NCI-H446 treated with DMSO at 0.1 percent for 48 hours (cell line): ENCODE results near the gene KL.

Experiments
- DNase-seq: peaks from one replicate; lab custom pipeline; 2025; lab: John Stamatoyannopoulos, UW

The KL gene

DNA sequence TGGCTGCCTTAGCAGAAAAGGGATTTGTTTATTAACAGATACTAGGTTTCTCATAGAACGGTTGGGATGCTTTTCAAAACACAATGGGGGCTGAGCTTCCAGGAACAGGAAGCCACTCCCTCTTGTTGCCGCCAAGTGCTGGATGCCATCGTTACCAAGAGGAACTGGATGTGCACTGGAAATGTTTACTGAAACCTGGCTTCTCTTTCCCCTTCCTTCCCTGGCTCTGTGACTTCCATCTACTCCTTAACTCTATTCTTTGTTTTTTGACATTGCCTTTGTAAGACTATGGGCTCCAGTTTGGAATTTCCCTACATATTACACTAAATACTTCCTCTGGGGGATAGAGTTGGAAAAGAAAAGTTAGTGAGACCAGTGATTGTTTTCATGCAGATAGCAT is 11.7 kb upstream of the KL start:
- no peak for DNase-seq

DNA sequence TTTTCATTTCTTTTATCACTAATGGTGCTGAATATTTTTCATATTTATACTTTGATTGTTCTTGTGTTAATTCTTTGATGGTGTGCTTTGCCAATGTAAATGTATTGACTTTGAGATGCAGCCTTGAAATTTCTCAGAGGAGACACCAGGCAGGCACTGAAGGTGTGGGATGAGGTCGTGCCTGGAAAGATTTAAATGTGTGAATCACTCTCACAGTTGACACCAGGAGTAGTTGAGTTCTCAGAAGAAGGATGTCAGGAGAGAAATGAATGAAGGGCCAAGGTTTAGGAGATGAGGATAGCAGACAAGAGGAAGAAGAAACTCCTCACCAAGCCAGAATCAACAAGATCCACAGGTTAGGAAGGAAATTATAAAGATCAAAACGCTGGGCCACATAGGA is 10.1 kb upstream of the KL start:
- no peak for DNase-seq

DNA sequence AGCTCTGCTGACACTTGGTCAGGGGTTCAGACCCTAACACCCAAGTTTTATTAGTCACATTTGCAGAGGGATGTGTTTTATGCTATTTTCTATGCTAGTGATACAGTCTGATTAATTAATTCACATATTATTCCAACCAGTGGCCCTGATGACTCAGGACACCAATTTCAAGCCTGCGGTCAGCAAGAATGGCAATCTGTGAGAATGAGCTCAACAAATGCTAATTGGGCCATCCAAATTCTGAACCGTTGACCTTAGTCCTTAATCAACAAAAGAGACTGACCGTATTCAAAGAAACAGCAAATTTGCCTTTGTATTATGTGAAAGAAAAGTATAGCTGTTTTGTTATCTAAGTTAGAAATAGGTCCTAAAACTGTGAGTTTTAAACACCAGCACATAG is 9.6 kb upstream of the KL start:
- DNase-seq = no peak

DNA sequence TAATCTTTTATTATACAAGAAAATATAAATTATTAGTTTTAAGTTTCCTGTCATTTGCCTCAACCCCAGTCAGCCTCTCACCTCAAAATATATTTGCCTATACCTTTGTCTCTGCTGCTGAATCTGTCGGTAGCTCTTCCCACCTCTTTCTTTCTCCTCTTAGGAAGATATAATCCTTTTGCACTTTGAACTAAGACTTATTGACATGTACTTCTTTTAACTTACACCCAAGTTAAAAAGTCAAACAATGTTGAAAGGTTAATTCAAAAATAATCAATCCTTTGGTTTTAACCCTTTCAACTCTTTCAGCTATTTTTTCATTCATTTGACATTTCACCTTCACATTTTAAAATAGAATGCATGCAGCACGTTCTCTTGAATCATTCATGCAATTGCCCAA is 9.0 kb upstream of the KL start:
- no peak for DNase-seq

DNA sequence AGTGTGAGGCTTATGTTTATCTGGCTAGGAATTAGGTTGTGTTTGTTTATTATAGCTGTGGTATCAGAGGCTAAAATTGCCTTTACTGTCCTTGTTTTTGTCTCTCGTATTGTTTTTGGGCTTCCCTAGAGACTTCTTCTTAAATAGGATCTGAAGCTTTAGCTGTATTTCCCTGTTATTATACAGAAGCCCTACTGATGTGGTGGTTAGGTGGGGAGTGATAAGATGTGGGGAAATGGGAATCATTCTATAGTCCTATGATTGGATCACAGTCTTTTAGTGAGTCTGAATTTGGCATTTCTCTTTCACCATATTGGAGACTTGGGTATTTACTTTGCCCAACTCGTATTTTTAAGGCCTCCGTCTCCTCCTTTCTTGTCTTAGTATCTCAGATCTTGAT is 8.3 kb upstream of the KL start:
- DNase-seq = no peak

DNA sequence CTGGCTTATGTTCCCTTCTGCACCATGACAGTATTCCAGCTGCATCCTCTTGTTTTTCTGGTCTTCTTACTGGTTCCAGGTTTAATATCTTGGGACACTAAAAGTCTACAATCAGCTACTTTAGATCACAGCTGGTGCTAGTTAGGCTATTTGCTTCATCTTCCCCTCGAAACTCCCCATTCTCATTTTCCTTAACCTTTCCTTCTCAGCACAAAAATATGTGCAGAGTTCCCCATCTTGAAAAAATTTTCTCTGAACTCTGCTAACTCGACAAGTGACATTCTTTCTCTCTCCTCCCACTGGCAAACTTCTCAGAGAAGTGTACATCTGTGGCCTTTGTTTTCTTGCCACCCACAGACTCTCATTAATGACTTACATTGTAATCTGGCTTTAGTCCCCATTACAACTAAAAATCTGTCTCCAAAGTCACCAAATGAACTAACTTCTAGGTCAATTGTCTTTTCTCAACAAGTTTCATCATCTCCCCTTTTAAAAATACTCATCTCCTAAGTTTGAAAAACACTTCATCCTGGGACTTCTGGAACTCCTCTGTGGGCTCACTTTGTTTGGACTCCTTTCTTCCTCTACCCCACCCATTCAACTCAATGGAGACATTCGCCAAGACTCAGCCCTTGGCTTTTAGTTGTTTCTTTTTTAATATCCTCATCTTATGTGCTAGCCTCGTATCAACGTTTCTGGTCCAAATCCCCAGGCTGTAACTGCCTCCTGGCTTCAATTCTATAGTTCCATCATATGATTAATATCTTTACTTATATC is 7.1 kb upstream of the KL start:
- no peak for DNase-seq

DNA sequence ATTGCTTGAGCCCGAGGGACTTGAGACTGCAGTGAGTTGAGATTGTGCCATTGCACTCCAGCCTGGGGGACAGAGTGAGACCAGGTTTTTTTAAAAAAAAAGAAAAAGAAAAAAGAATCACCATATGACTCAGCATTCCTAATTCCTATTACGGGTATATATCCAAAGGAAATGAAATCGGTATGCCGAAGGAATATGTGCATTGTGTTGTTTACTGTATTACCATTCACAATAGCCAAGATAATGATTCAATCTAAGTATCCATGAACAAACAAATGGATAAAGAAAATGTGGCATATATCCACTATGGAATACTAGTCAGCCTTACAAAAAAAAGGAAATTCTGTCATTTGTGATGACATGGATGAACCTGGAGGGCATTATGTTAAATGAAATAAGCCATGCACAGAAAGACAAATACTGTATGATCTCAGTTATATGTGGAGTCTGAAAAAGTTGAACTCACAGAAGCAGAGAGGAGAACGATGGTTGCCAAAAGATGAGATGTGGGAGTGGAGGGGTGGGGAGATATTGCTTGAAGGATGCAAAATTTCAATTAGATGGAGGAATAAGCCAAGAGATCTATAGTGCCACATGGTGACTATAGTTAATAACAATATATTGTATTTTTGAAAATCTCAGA is 4.3 kb upstream of the KL start:
- DNase-seq = no peak

DNA sequence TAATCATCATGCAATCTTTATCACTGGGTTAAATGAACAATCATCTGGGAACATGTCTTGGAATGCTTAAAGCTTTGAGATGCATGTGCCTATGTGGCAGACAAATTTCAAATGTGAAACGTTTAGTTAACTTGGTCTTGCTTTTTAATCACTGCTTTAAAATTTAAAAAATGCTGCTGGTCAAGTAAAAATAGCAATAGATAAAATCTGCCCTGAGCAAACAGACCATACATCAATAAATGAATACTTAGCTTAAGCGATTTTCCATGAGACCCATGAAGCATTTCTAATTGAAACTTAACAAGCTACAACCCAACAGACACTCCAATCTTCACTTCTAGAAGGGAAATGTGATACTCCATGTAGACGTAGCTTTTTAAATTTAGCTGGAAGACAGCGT is 1.9 kb upstream of the KL start:
- DNase-seq = no peak

DNA sequence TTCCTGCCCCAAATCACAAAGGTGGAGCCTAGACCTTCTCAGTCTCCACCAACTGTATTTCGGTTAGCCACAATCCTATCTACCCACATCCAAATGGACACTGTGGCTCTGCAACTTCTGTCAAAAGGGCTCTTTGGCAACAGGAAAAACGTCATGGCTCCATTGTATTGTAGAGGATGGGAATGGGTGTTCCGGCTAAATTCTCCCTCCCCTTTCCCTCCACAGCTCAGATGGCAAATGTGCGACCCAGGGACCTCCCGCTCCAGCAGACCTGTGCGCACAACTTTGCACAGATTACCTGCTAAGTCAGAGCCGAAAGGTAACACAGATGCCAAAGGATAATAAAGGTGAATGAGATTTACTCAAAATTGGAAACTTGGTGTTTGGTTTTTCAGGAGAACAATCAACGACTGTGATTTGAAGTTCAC is 968 bp upstream of the KL start:
- no peak for DNase-seq

DNA sequence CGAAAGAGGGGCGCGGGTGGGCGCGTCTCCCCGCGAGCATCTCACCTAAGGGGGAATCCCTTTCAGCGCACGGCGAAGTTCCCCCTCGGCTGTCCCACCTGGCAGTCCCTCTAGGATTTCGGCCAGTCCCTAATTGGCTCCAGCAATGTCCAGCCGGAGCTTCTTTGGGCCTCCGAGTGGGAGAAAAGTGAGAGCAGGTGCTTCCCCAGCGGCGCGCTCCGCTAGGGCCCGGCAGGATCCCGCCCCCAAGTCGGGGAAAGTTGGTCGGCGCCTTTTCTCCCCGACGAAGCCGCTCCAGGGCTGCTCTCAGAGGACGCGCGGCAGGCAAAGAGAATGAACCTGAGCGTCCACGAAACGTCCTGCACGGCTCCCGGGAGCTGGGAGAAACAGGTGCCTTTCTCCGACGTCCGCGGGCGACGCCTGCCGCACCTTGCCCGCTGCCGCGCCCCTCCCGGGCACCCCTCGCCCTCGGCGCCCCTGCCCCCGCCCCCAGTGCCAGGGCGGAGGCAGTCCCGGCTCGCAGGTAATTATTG is 366 bp upstream of the KL start:
- DNase-seq = no peak

DNA sequence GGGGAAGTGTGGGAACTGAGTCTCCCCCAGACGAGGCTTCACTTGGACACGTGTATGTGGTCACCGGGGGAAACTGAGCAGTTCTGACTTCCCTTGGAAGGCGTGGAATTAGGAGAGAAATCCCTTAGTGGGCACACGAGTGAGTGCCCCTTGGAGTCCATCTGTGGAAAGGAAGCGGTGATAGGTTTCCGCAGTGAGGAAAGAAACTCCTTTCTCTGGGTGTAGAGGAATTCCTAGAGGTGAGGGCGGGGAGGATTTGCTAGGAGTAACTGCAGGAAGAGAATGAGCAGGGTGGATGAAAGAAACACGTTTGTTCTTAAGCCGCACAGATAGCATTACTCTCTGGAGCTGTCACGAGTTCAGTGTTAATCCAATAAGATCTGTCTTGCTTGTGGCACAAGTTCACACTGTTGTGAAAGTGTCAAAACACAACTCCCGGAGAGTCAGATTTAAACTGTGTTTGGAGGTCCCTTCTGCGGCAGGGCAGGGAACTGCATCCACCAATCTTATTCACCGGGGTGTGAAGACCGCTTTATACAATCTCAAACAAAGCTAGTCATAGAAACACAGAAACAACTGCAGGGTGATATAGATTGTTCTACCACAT is 1.2 kb downstream of the KL start:
- DNase-seq = no peak

DNA sequence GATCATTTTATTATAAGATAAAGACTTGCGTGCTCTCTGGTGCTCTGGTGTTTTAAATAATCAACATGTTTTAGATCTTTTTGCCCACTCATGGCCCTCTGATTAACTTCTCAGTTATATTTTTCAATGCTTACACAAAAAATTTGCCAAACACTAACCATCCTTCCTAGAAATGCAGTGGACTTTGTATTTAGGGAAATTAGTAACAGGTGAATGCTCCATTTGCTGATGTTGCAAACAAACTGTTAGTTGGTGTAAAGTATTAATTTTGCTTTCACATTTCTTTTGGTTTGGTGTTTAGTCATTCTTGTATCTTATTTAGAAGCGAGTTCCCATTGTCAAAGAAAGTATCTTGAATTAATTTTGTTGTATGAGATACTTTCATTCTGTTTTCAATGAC is 2.7 kb downstream of the KL start:
- DNase-seq = no peak

DNA sequence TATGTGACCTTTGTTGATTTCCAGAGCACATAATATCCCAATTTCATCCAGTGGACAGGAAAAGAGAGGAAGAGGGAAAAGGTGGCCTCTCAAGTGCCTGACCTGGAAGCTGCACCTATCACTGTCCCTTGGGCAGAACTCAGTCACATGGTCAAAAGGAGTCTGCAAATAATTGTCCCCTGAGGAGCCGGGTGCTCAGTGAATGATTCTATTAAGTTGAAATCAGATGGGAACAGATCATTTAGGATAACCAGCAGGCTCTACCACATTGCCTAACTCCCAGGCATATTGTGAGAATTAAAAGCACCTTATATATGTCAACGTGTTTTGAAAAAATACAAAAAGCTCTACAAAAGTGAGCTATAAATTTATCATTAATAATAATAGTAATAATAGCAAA is 6.8 kb downstream of the KL start:
- DNase-seq = no peak

DNA sequence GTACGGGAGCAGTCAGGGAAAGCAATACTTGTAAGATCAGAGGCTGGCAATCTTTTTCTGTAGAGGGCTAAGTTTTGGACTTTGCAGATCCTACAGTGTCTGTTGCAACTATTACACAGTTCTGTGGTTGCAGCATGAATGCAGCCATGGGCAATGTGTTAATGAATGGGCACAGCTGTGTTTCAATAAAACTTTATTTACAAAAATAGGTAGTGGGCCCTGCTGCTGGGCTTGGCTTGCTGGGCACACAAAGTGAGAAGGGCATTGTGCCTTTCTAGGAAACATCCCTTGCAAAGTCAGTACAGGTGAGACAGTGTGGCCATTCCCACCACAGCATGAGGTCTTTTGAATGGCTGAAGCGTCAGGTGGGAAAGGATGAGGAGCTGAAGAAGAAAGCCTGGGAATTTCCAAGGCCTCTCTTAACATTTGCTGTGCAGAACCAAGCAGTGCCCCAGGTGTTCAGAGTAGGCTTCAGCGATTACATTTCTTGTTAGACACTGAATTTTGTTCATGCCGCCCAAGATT is 9.1 kb downstream of the KL start:
- DNase-seq = no peak

DNA sequence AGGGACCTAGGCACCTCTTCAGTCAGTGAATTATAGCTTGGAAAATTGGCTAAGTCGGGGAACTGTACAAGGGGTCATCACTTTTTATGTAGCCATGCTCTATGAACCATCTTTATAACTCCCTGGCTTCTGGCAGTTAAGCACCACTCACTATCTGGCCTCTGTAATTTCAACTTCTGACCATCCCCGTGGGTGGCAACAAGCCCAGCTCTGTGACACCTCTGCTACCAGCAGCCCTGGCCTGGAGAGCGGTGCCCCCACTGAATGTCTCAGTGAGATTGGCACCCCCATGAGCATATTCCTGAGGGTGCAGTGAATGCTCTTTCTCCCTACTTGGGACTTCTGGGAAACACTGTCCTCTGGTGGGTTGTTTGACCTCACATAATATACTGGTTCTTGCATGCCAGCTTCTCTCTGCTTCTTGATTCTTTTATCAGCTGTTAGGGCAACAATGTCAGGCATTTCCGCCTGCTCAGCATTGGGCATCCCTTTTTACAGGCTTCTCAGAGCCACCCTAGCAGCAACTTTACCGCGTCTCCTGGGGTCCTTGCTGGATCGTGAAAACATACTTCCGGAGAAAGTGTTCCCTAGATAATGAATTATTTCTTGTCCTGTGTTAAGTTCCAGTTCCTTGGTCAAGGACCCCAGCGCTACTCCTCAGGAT is 10.4 kb downstream of the KL start:
- no peak for DNase-seq

DNA sequence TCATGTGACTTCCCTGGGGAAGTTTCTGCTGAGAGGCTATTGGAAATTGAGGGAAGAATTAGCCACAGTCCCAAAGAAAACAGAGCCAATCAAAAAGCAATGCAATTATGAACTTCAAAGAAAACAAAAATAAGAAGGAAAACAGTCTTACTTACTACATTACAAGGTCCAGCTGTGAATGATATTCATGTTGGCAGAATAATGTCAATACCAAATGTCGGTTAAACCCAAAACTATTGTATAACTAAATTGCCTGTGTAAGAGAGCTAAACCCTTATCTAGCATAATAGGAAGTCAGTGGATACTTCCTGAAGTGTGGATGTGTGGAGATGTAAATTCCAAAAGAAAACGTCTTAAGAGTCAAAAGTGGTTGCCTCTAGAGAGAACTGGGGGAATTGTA is 12.4 kb downstream of the KL start:
- no peak for DNase-seq

DNA sequence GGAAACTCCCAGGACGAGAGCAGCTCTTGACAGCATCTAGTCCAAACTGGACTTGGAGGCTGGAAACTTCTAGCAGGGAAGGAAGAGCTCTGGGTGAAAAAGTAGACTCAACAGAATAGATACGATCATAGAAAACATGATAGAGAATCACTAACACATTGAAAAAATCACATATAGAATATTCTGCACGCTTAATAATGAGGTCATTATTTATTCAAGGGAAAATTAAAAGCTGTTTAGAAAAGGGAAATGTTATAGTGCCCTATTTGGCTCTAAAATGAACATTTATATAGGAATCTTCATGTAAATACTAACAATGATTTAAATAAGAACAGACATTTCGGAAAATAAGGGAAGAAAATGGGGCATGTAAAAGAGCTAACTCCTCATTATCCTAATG is 15.1 kb downstream of the KL start:
- DNase-seq = no peak

DNA sequence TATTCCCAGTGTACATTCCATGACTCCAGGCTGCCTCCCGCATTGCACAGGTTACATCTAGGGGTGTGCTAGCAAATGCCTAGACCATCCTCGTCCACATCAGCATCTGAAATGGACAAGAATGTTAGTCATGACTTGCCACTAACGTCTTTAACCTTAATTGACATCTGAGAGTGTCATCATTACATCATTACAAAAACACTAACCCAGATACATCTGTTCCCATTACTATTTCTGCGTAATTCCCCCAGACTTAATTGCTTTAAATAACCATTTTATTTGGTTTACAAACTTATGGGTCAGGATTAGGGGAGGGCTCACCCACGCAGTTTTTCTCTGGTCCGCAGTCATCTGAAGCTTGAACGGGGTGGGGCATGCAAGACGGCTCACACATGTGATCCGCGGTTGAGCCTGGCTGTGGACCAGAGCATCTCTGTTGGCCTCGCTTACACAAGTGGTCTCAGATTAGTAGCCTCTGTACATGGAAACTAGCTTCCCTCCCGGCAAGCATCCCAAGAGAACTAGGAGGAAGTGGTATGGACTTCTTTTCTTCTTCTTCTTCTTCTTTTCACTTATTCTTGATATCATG is 15.9 kb downstream of the KL start:
- no peak for DNase-seq

DNA sequence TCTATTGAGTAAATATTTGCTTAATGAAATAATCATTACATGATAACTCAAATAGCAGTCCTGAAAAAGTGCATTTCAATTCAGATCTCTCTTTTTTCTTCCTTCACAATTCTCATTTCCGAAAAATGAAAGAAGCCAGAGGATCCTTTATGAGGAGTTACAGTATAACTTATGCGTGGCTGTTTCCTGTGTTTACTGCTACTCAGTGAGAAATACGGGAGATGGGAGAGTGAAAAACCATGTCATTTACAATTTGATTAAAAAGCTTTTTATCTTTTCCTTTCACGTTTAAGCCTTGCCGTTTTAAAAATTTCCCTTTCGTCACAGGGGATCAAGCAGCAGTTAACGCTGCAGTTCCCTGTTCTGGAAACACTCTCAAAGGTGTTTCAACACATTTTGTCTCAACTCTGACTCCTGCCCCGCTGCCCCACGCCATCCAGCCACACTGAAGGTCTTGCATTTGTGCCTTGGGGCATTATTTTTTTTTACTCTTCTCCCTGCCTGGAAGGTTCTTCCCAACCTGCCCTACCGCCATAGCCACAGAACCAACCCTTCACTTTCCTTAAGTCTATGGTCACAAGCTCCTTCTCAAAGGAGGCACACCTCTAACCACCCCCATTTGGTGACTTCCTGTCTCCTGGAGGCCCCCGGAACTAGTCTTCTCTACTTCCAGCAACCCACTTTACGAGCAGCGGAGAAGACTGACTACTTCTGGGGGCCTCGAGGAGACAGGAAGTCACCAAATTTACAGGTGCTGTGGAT is 17.0 kb downstream of the KL start:
- no peak for DNase-seq

DNA sequence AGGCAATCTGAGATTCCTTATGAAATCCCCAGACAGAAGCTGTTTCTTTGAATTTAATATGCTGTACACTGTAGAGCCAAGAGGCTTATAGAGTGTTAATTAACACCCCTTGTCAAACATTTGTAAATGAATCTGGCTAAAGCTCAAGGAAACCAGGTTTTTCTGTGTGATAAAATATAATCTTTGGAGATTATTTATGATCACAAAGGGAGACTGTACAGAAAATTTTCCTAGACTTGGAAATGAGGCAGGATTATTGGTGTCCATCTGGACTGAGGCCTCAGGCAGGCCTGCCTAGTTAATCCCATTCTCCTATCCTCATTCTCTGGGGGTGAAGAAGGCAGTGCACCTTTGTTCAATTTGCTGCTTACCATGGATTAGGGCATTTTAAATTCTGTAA is 17.8 kb downstream of the KL start:
- DNase-seq = no peak

DNA sequence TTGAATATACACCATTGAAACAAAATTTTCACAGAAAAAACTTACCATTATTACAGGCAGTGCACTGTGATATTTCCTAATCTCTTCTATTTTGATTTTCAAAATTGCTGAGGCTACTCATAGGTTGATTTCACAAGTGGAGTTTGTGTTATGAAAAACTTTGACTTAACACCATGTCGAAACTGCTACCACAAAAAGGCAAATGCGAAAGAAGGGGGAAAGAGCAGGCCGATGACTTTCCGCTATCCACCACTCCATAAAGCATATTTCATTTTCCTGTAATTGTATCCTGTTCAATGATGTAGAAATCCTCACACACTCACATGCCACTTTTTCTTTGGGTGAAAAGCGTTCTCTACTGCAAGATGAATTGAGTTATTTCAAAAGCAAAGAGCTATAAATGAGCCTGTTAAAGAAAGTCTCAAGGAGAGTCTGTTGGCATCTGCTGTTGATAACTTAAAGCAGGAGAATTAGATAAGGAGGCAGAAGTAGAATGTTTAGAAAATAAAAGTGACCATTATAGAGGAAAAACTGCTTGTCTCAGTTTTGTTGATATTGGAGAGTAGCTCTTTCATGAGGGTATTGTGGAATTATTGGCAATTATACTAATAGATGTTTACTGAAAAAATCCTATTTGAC is 18.8 kb downstream of the KL start:
- no peak for DNase-seq
